DOHH2 (cell line): ENCODE results near the gene IGDCC3.

ENCODE experiments used
- H3F3A ChIP-seq: fragments of 200-600 bp; sonication (generic), shearing (Covaris generic); 2 replicates; pipeline ENCODE4 v1.6.0; 2016; ENCODE audit warnings: antibody characterized with exemption, mild to moderate bottlenecking; ENCODE audit not compliant: control insufficient read depth, insufficient read depth
- H3K27ac ChIP-seq: fragments of 200-600 bp; sonication (generic); 2 replicates; pipeline ENCODE4 v1.5.1; 2014; ENCODE audit warnings: low read depth, mild to moderate bottlenecking, low read length, moderate library complexity
- H3K27me3 ChIP-seq: fragments of 200-600 bp; sonication (generic); 2 replicates; pipeline ENCODE4 v1.6.1; 2014; ENCODE audit warnings: mild to moderate bottlenecking, low read length, mixed read lengths; ENCODE audit not compliant: control insufficient read depth
- H3K36me3 ChIP-seq: fragments of 200-600 bp; sonication (generic); 2 replicates; pipeline ENCODE4 v1.6.1; 2014; ENCODE audit warnings: mild to moderate bottlenecking, low read length, moderate library complexity, mixed read lengths; ENCODE audit not compliant: control insufficient read depth
- H3K4me1 ChIP-seq: fragments of 200-600 bp; sonication (generic); 2 replicates; pipeline ENCODE4 v1.6.1; 2014; ENCODE audit warnings: mild to moderate bottlenecking, low read length, mixed read lengths; ENCODE audit not compliant: control insufficient read depth
- H3K4me2 ChIP-seq: fragments of 200-600 bp; sonication (generic); 2 replicates; pipeline ENCODE4 v1.6.0; 2014; ENCODE audit warnings: mild to moderate bottlenecking, low read length, moderate library complexity
- H3K4me3 ChIP-seq: fragments of 200-600 bp; sonication (generic); 2 replicates; pipeline ENCODE4 v1.5.1; 2014; ENCODE audit warnings: mild to moderate bottlenecking, low read length, mixed read lengths
- H3K79me2 ChIP-seq: fragments of 200-600 bp; sonication (generic); 2 replicates; pipeline ENCODE4 v1.6.1; 2014; ENCODE audit warnings: mild to moderate bottlenecking, low read length, mixed read lengths; ENCODE audit not compliant: control insufficient read depth
- H3K9me2 ChIP-seq: fragments of 200-600 bp; sonication (generic); replicated peaks from 2 replicates; pipeline ENCODE4 v1.6.1; 2014; ENCODE audit warnings: mild to moderate bottlenecking, low read length, mixed read lengths; ENCODE audit not compliant: control insufficient read depth
- H3K9me3 ChIP-seq: fragments of 200-600 bp; sonication (generic); 2 replicates; pipeline ENCODE4 v1.6.1; 2014; ENCODE audit warnings: antibody characterized with exemption, low read length, mixed read lengths; ENCODE audit not compliant: control insufficient read depth, insufficient read depth
- H4K20me1 ChIP-seq: fragments of 200-600 bp; sonication (generic); 2 replicates; pipeline ENCODE4 v1.6.0; 2014; ENCODE audit warnings: low read depth, mild to moderate bottlenecking, antibody characterized with exemption, low read length, moderate library complexity; ENCODE audit not compliant: control insufficient read depth, insufficient read depth
- CTCF ChIP-seq: fragments of 200-600 bp; sonication (generic); IDR thresholded peaks from one replicate; pipeline ENCODE4 v1.5.1; 2014; ENCODE audit warnings: antibody characterized with exemption, mild to moderate bottlenecking, low read depth, low read length; ENCODE audit not compliant: poor library complexity, severe bottlenecking
- EZH2phosphoT487 ChIP-seq: fragments of 200-600 bp; sonication (generic); IDR thresholded peaks from 2 replicates; pipeline ENCODE4 v1.6.1; 2017; ENCODE audit warnings: borderline replicate concordance, mild to moderate bottlenecking, antibody characterized with exemption, low read length, moderate library complexity, mixed read lengths

Gene IGDCC3

GRCh38 chr15:65305776-65306175 is 72.0 kb downstream of the IGDCC3 start:
- Histone ChIP-seq H3K4me3 (no peak overlapping the region), H3F3A (peaks cover 22% of the 10 kb centered on the region), H3K36me3 (no peaks in the 10 kb centered on the region), H3K79me2 (no peaks in the 10 kb centered on the region), H3K9me2 (no peaks in the 10 kb centered on the region), H3K4me2 (peak overlapping the region; percentile 79), H3K27me3 (no peaks in the 10 kb centered on the region), H4K20me1 (no peaks in the 10 kb centered on the region), H3K4me1 (peaks cover 27% of the 10 kb centered on the region), H3K9me3 (peaks cover 5% of the 10 kb centered on the region; the same call in 1 of the 2 replicates), H3K27ac (peak overlapping the region; percentile 74; the same call in 1 of the 2 replicates)
- TF ChIP-seq EZH2phosphoT487 (no peak), CTCF (no peak)

- Histone ChIP-seq H3K79me2 (no peaks in the 10 kb centered on the region), H3K36me3 (no peaks in the 10 kb centered on the region), H3K4me1 (peaks cover 29% of the 10 kb centered on the region), H3K9me2 (no peaks in the 10 kb centered on the region), H3K4me3 (peak overlapping the region; percentile 54), H3K27me3 (no peaks in the 10 kb centered on the region), H3K27ac (peak overlapping the region; percentile 74), H3F3A (peaks cover 22% of the 10 kb centered on the region), H4K20me1 (no peaks in the 10 kb centered on the region), H3K4me2 (peak overlapping the region; percentile 79), H3K9me3 (peaks cover 7% of the 10 kb centered on the region; the same call in 1 of the 2 replicates)
- TF ChIP-seq EZH2phosphoT487 (no peak), CTCF (no peak)
These were observed 72.5 kb downstream of the IGDCC3 start for GRCh38 chr15:65305150-65305758.

GRCh38 chr15:65304381-65305149 is 73.2 kb downstream of the IGDCC3 start, which contains the start of gene RNU5B-1:
Gene RNU5B-1, plus strand, starts transcription at chr15:65304677.
- peak within 1 kb of the TSS; percentile 74 for H3K27ac ChIP-seq
- peak within 1 kb of the TSS; percentile 75 for H3K4me3 ChIP-seq
- H3K27me3 ChIP-seq = no peaks in the 10 kb centered on the region
- H3K9me3 ChIP-seq = peaks cover 7% of the 10 kb centered on the region; the same call in 1 of the 2 replicates
- H4K20me1 ChIP-seq = no peaks in the 10 kb centered on the region
- no peaks in the 10 kb centered on the region for H3K9me2 ChIP-seq
- H3F3A ChIP-seq = peaks cover 22% of the 10 kb centered on the region
- no peaks in the 10 kb centered on the region for H3K36me3 ChIP-seq
- no peaks in the 10 kb centered on the region for H3K79me2 ChIP-seq
- peak; percentile 92 for TF ChIP-seq CTCF
- TF ChIP-seq EZH2phosphoT487 = no peak
- H3K4me1 ChIP-seq = peaks cover 33% of the 10 kb centered on the region
- H3K4me2 ChIP-seq = peak within 1 kb of the TSS; percentile 91
